Mucosa of descending colon (tissue), 3 donors: ENCODE measurements around the gene LAMA5. TPM values are rescaled to one million over a fixed set of nuclear protein-coding genes. Genes with fewer than 3 reads are reported as not detected.

Source experiments
- ATAC-seq: fragments of 200-7000 bp; cut with Tn5 transposase; one replicate; pipeline ENCODE4 v1.9.1; 2020; ENCODE audit warnings: mild to moderate bottlenecking, moderate library complexity
- DNase-seq, 3 donors: peaks; one replicate each; pipeline ENCODE4 v3.0.0-alpha.2; 2020
- H3K36me3 ChIP-seq: fragments of 200-600 bp; one replicate; pipeline ENCODE4 v1.8.0; 2021; ENCODE audit warnings: low read depth, mild to moderate bottlenecking
- H3K4me1 ChIP-seq: fragments of 200-600 bp; one replicate; pipeline ENCODE4 v1.8.0; 2021; ENCODE audit warnings: low read depth, mild to moderate bottlenecking
- H3K4me3 ChIP-seq: fragments of 200-600 bp; one replicate; pipeline ENCODE4 v1.8.0; 2021; ENCODE audit warnings: mild to moderate bottlenecking
- H3K9me3 ChIP-seq: fragments of 200-600 bp; one replicate; pipeline ENCODE4 v1.8.0; 2021; ENCODE audit warnings: mild to moderate bottlenecking
- CTCF ChIP-seq: fragments of 200-600 bp; IDR thresholded peaks from one replicate; pipeline ENCODE4 v1.8.0; 2022; ENCODE audit warnings: antibody characterized with exemption, mild to moderate bottlenecking
- intact Hi-C, 2 donors: fragments of 100-400 bp; cut with DNase I in 1 of 2; cut with micrococcal nuclease in 1 of 2; formaldehyde crosslinking; loops; one replicate each; pipeline versions ENCODE4 v1.11.0 to v1.11.1; 2022; cut with DNase I, micrococcal nuclease
- total RNA-seq, 3 donors: library from RNA; stranded (reverse); fragmentation: NEBNext Ultra II Directional in 2 of 3; extraction: Animal tissue kit (Norgen Biotek cat#: 25700) in 2 of 3; gene quantifications; one replicate each; pipeline versions ENCODE4 v1.2.1 to v1.2.4, GENCODE V29; 2021 to 2023
- donor health status: DM: no; HTN: no; CAD: no; lungs with moderate emphysema.
- donor health status: DM: no; HTN: no; CAD: no.
- donor health status: DM: no; HTN: yes; CAD: no.

The LAMA5 gene
- total RNA-seq, 3 donors from 2014 or later = 21.8 to 335 (median 40.7) TPM

- TF ChIP-seq CTCF = no peak
- Histone ChIP-seq H3K4me1 (no peaks in the 10 kb centered on the region), H3K36me3 (no peaks in the 10 kb centered on the region), H3K9me3 (no peaks in the 10 kb centered on the region), H3K4me3 (no peak overlapping the region)
- DNase-seq = no peak
- ATAC-seq = no peak
- intact Hi-C loops = no loop called here
Measured at GRCh38 chr20:62336329-62336728, 30.8 kb downstream of the LAMA5 start.

- ATAC-seq (no peak), DNase-seq (no peak)
- intact Hi-C loops = no loop called here
- H3K36me3 ChIP-seq = no peaks in the 10 kb centered on the region
- no peak for TF ChIP-seq CTCF
- no peak overlapping the region for H3K4me3 ChIP-seq
- H3K4me1 ChIP-seq = no peaks in the 10 kb centered on the region
- H3K9me3 ChIP-seq = no peaks in the 10 kb centered on the region
Measured at GRCh38 chr20:62335532-62335931, 31.6 kb downstream of the LAMA5 start.

- no peaks in the 10 kb centered on the region for H3K4me1 ChIP-seq
- DNase-seq (no peak), ATAC-seq (no peak)
- no peaks in the 10 kb centered on the region for H3K36me3 ChIP-seq
- TF ChIP-seq CTCF = no peak
- no peaks in the 10 kb centered on the region for H3K9me3 ChIP-seq
- intact Hi-C loops = no loop called here
- no peak overlapping the region for H3K4me3 ChIP-seq
Measured at GRCh38 chr20:62334881-62335280, 32.2 kb downstream of the LAMA5 start.

GRCh38 chr20:62333820-62334595 is 33.1 kb downstream of the LAMA5 start:
- Histone ChIP-seq H3K4me1 (no peaks in the 10 kb centered on the region), H3K9me3 (no peaks in the 10 kb centered on the region), H3K36me3 (no peaks in the 10 kb centered on the region), H3K4me3 (no peak overlapping the region)
- no peak for ATAC-seq
- no peak for DNase-seq
- intact Hi-C loops = no loop called here
- TF ChIP-seq CTCF = no peak

GRCh38 chr20:62332989-62333819 is 33.9 kb downstream of the LAMA5 start:
- intact Hi-C loops = no loop called here
- DNase-seq (no peak), ATAC-seq (no peak)
- Histone ChIP-seq H3K4me1 (no peaks in the 10 kb centered on the region), H3K9me3 (no peaks in the 10 kb centered on the region), H3K4me3 (no peak overlapping the region), H3K36me3 (no peaks in the 10 kb centered on the region)
- TF ChIP-seq CTCF = no peak
